ENCODE data around the gene ARHGAP6. TPM values are rescaled to one million over a fixed set of nuclear protein-coding genes. Genes with fewer than 3 reads are reported as not detected.

Gene ARHGAP6
- total RNA-seq, 1 experiment from 2014 or later, result 0.10 TPM

DNA sequence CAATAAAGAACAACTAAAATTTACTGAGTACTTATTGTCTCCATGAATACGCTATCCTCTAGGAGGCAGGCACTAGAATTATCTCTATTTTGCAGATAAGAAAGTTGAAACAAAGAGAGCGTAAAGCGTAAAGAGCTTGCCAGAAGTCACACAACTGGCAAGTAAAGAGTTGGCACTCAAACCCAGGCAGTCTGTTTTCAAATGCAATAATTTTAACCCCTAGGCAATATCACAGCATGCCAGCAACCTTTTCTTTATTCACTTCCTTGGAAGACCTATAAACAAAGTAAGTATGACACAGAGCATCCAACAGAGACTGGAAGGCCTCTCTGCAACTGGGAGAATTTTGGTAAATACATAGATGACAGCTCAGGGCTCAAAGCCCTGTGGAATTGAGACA is 395.7 kb downstream of the ARHGAP6 start:
- Histone ChIP-seq H3K27ac (ENCODE audit: low read depth, low read length) (no peak overlapping the region), H3K27me3 (ENCODE audit: insufficient read depth, low read length) (0 out of 2 replicates have a peak, but pooled peaks cover 4% of the 10 kb centered on the region), H3K9ac (ENCODE audit: low read length) (no peak overlapping the region), H3K79me2 (ENCODE audit: insufficient read depth, low read length) (no peaks in the 10 kb centered on the region), H2AFZ (ENCODE audit: low read depth, low read length, poor library complexity, severe bottlenecking) (no peak overlapping the region), H4K20me1 (ENCODE audit: insufficient read depth) (no peaks in the 10 kb centered on the region), H3K36me3 (ENCODE audit: control insufficient read depth in 1 of 2, insufficient read depth in 2 of 2, low read length in 2 of 2) (no peaks in the 10 kb centered on the region), H3K9me3 (ENCODE audit: control insufficient read depth in 1 of 2, insufficient read depth in 1 of 2, low read depth in 1 of 2, low read length in 2 of 2) (no peaks in the 10 kb centered on the region), H3K9me2 (ENCODE audit: insufficient read depth) (no peaks in the 10 kb centered on the region), H3K4me2 (ENCODE audit: low read length) (no peak overlapping the region), H3K4me1 (ENCODE audit: control insufficient read depth in 1 of 2, insufficient read depth in 2 of 2, low read length in 2 of 2) (no peaks in the 10 kb centered on the region), H3K4me3 (replicated peaks in 1 of 2; ENCODE audit: low read depth in 1 of 2, low read length in 2 of 2) (no peak overlapping the region)
- intact Hi-C loops (cut with micrococcal nuclease), result no loop called here
- CTCF ChIA-PET, result no interaction called here
- ATAC-seq (no peak), DNase-seq (ENCODE audit: low read depth, low spot score) (no peak)
- TF ChIP-seq SIN3A (IDR thresholded peaks at IDR 0.05; ENCODE audit: low read depth) (no peak), SP1 (IDR thresholded peaks at IDR 0.05; ENCODE audit: low read depth) (no peak), ZFX (IDR thresholded peaks at IDR 0.05) (no peak), EZH2phosphoT487 (IDR thresholded peaks at IDR 0.05; ENCODE audit: borderline replicate concordance) (no peak), POLR2AphosphoS5 (IDR thresholded peaks at IDR 0.05; ENCODE audit: low read depth, low read length) (no peak), CBX3 (IDR thresholded peaks at IDR 0.05; ENCODE audit: low read depth) (no peak), TCF7L2 (IDR thresholded peaks at IDR 0.05; ENCODE audit: borderline replicate concordance, extremely low read depth, insufficient read depth, insufficient read length) (no peak), ELF1 (IDR thresholded peaks at IDR 0.05; ENCODE audit: borderline replicate concordance, low read depth) (no peak), YY1 (IDR thresholded peaks at IDR 0.05; ENCODE audit: extremely low read depth, insufficient replicate concordance, low read depth, low read length) (no peak), EZH2 (IDR thresholded peaks at IDR 0.05) (no peak), RAD21 (IDR thresholded peaks at IDR 0.05; ENCODE audit: low read depth) (no peak), POLR2A (IDR thresholded peaks at IDR 0.05; ENCODE audit: borderline replicate concordance, extremely low read depth, insufficient read depth, insufficient read length) (no peak), JUND (IDR thresholded peaks at IDR 0.05) (no peak), SRF (IDR thresholded peaks at IDR 0.05; ENCODE audit: low read depth) (no peak)
- TF ChIP-seq, protein P1, sequence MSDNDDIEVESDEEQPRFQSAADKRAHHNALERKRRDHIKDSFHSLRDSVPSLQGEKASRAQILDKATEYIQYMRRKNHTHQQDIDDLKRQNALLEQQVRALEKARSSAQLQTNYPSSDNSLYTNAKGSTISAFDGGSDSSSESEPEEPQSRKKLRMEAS (IDR thresholded peaks at IDR 0.05), result no peak
- TF ChIP-seq, protein P2, sequence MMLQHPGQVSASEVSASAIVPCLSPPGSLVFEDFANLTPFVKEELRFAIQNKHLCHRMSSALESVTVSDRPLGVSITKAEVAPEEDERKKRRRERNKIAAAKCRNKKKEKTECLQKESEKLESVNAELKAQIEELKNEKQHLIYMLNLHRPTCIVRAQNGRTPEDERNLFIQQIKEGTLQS (IDR thresholded peaks at IDR 0.05), result no peak
- TF ChIP-seq, protein P3, sequence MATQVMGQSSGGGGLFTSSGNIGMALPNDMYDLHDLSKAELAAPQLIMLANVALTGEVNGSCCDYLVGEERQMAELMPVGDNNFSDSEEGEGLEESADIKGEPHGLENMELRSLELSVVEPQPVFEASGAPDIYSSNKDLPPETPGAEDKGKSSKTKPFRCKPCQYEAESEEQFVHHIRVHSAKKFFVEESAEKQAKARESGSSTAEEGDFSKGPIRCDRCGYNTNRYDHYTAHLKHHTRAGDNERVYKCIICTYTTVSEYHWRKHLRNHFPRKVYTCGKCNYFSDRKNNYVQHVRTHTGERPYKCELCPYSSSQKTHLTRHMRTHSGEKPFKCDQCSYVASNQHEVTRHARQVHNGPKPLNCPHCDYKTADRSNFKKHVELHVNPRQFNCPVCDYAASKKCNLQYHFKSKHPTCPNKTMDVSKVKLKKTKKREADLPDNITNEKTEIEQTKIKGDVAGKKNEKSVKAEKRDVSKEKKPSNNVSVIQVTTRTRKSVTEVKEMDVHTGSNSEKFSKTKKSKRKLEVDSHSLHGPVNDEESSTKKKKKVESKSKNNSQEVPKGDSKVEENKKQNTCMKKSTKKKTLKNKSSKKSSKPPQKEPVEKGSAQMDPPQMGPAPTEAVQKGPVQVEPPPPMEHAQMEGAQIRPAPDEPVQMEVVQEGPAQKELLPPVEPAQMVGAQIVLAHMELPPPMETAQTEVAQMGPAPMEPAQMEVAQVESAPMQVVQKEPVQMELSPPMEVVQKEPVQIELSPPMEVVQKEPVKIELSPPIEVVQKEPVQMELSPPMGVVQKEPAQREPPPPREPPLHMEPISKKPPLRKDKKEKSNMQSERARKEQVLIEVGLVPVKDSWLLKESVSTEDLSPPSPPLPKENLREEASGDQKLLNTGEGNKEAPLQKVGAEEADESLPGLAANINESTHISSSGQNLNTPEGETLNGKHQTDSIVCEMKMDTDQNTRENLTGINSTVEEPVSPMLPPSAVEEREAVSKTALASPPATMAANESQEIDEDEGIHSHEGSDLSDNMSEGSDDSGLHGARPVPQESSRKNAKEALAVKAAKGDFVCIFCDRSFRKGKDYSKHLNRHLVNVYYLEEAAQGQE (IDR thresholded peaks at IDR 0.05; ENCODE audit: low read depth), result no peak
- TF ChIP-seq, protein P4, sequence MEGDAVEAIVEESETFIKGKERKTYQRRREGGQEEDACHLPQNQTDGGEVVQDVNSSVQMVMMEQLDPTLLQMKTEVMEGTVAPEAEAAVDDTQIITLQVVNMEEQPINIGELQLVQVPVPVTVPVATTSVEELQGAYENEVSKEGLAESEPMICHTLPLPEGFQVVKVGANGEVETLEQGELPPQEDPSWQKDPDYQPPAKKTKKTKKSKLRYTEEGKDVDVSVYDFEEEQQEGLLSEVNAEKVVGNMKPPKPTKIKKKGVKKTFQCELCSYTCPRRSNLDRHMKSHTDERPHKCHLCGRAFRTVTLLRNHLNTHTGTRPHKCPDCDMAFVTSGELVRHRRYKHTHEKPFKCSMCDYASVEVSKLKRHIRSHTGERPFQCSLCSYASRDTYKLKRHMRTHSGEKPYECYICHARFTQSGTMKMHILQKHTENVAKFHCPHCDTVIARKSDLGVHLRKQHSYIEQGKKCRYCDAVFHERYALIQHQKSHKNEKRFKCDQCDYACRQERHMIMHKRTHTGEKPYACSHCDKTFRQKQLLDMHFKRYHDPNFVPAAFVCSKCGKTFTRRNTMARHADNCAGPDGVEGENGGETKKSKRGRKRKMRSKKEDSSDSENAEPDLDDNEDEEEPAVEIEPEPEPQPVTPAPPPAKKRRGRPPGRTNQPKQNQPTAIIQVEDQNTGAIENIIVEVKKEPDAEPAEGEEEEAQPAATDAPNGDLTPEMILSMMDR (IDR thresholded peaks at IDR 0.05 in 2 of 3, conservative IDR thresholded peaks at IDR 0.05 in 1 of 3; ENCODE audit: borderline replicate concordance in 1 of 3, insufficient read depth in 1 of 3, low read depth in 2 of 3, low read length in 2 of 3), result no peak
- RAD21 ChIA-PET (ENCODE audit: low non-redundant PET in 1 of 2, low total read pairs in 2 of 2, uncharacterized antibody in 2 of 2, unreplicated experiment in 2 of 2), result no interaction called here
- POLR2A ChIA-PET, result no interaction called here
- BruUV-seq (replicated peaks), result no TSS peak

All from HCT116 (cell line).